H1 (cell line): ENCODE measurements around the gene UVSSA. TPM values are rescaled to one million over a fixed set of nuclear protein-coding genes. Genes with fewer than 3 reads are reported as not detected.

Experiments
- CTCF ChIA-PET: fragments of 300-600 bp; sonication (Branson Sonifier 250); formaldehyde crosslinking; loops from one replicate; lab custom pipeline; 2021; ENCODE audit not compliant: partially characterized antibody; lab: Charles Lee
- POLR2A ChIA-PET: fragments of 300-600 bp; sonication (Branson Sonifier 250); formaldehyde crosslinking; loops from one replicate; lab custom pipeline; 2021; ENCODE audit warnings: inconsistent platforms; ENCODE audit not compliant: partially characterized antibody; lab: Charles Lee
- DNase-seq, 2 experiments: peaks; one replicate each; pipeline versions ENCODE4 v3.0.0 to v3.0.0-alpha.2; 2010 to 2022; ENCODE audit warnings: low spot score in 2 of 2, low read depth in 1 of 2, mixed read lengths in 1 of 2
- FAIRE-seq: peaks from 2 replicates; lab custom pipeline; 2011; peaks lifted over from hg19 to GRCh38; lab: Jason Lieb, UNC
- H2AFZ ChIP-seq: 2 replicates; pipeline ENCODE4 v1.8.1; 2012; ENCODE audit warnings: low read length, inconsistent platforms
- H2AK5ac ChIP-seq: 2 replicates; pipeline ENCODE4 v1.6.1; 2013; ENCODE audit warnings: low read depth, low read length
- H2BK120ac ChIP-seq: replicated peaks from 2 replicates; pipeline ENCODE3; 2013; ENCODE audit warnings: low read depth, low read length, inconsistent platforms
- H2BK12ac ChIP-seq: 2 replicates; pipeline ENCODE4 v1.6.1; 2013; ENCODE audit warnings: low read depth, low read length
- H2BK15ac ChIP-seq: 2 replicates; pipeline ENCODE4 v1.6.1; 2013; ENCODE audit warnings: low read length
- H2BK20ac ChIP-seq: 2 replicates; pipeline ENCODE4 v1.6.1; 2013; ENCODE audit warnings: low read length
- H2BK5ac ChIP-seq: 2 replicates; pipeline ENCODE4 v1.6.1; 2013; ENCODE audit warnings: low read depth, low read length
- H3K14ac ChIP-seq: 2 replicates; pipeline ENCODE4 v1.6.1; 2013; ENCODE audit warnings: inconsistent platforms; ENCODE audit not compliant: insufficient read length
- H3K18ac ChIP-seq: 2 replicates; pipeline ENCODE4 v1.6.1; 2013; ENCODE audit warnings: low read length; ENCODE audit errors: extremely low read depth
- H3K23ac ChIP-seq: 2 replicates; pipeline ENCODE4 v1.6.1; 2013; ENCODE audit warnings: inconsistent platforms; ENCODE audit not compliant: insufficient read length
- H3K23me2 ChIP-seq: 2 replicates; pipeline ENCODE4 v1.6.1; 2013; ENCODE audit warnings: low read depth, low read length
- H3K27ac ChIP-seq: 2 replicates; pipeline ENCODE4 v1.6.1; 2011; ENCODE audit warnings: low read depth, low read length, inconsistent platforms
- H3K27me3 ChIP-seq, 4 experiments: replicated peaks in 1 of 4; 1 replicate in 1 of 4; 2 replicates in 3 of 4; pipeline versions ENCODE4 v1.6.1 to v1.8.1; 2011 to 2013; ENCODE audit warnings: low read length in 3 of 4, mild to moderate bottlenecking in 3 of 4, inconsistent platforms in 2 of 4, mixed read lengths in 2 of 4, moderate library complexity in 1 of 4; ENCODE audit not compliant: control insufficient read depth in 3 of 4, insufficient read depth in 3 of 4; ENCODE audit errors: extremely low read depth in 1 of 4
- H3K36me3 ChIP-seq, 4 experiments: 2 replicates each; pipeline versions ENCODE4 v1.6.1 to v1.8.1; 2011 to 2013; ENCODE audit warnings: mild to moderate bottlenecking in 4 of 4, low read length in 3 of 4, moderate library complexity in 2 of 4, control low read depth in 1 of 4, inconsistent platforms in 1 of 4; ENCODE audit not compliant: insufficient read depth in 4 of 4, control insufficient read depth in 2 of 4
- H3K4ac ChIP-seq: replicated peaks from 2 replicates; pipeline ENCODE3; 2013; ENCODE audit warnings: low read length, low read depth, mixed read lengths, inconsistent platforms; ENCODE audit not compliant: insufficient read length
- H3K4me1 ChIP-seq, 4 experiments: replicated peaks in 1 of 4; 1 replicate in 1 of 4; 2 replicates in 3 of 4; pipeline versions ENCODE4 v1.6.1 to v1.8.1; 2011 to 2013; ENCODE audit warnings: low read length in 3 of 4, inconsistent platforms in 2 of 4, mixed read lengths in 1 of 4; ENCODE audit not compliant: insufficient read depth in 4 of 4, control insufficient read depth in 3 of 4
- H3K4me2 ChIP-seq, 2 experiments: 2 replicates each; pipeline versions ENCODE4 v1.6.1 to v1.8.1; 2011 to 2013; ENCODE audit warnings: low read depth in 2 of 2, low read length in 2 of 2, control low read depth in 1 of 2, inconsistent platforms in 1 of 2, mild to moderate bottlenecking in 1 of 2; ENCODE audit not compliant: insufficient read depth in 1 of 2
- H3K4me3 ChIP-seq, 4 experiments: fragments of 200-600, 300-600 bp in 1 of 4; sonication (generic), shearing (Covaris generic), sonication (Bioruptor Twin) in 1 of 4; 2 replicates each; pipeline versions ENCODE4 v1.5.1 to v1.8.1; 2011 to 2016; ENCODE audit warnings: low read length in 4 of 4, low read depth in 3 of 4, control low read depth in 2 of 4, inconsistent platforms in 2 of 4, mild to moderate bottlenecking in 2 of 4, mixed read lengths in 1 of 4, moderate library complexity in 1 of 4; ENCODE audit not compliant: insufficient read depth in 2 of 4; ENCODE audit errors: extremely low read depth in 1 of 4
- H3K56ac ChIP-seq: replicated peaks from 2 replicates; pipeline ENCODE3; 2013; ENCODE audit warnings: low read depth, mild to moderate bottlenecking, mixed read lengths, low read length, inconsistent platforms; ENCODE audit not compliant: insufficient read length
- H3K79me1 ChIP-seq: 2 replicates; pipeline ENCODE4 v1.6.1; 2013; ENCODE audit warnings: low read depth, low read length, control low read depth
- H3K79me2 ChIP-seq, 2 experiments: 2 replicates each; pipeline versions ENCODE4 v1.6.1 to v1.8.1; 2012 to 2013; ENCODE audit warnings: low read length in 2 of 2, mild to moderate bottlenecking in 2 of 2, inconsistent platforms in 1 of 2; ENCODE audit not compliant: insufficient read depth in 2 of 2, control insufficient read depth in 1 of 2
- H3K9ac ChIP-seq, 4 experiments: replicated peaks in 1 of 4; 1 replicate in 1 of 4; 2 replicates in 3 of 4; pipeline versions ENCODE4 v1.6.1 to v1.8.1; 2011 to 2013; ENCODE audit warnings: low read depth in 3 of 4, low read length in 3 of 4, control low read depth in 2 of 4, mild to moderate bottlenecking in 2 of 4, moderate library complexity in 2 of 4, inconsistent platforms in 1 of 4; ENCODE audit errors: extremely low read depth in 1 of 4
- H3K9me3 ChIP-seq, 2 experiments: 2 replicates each; pipeline versions ENCODE4 v1.6.1 to v1.8.1; 2012 to 2013; ENCODE audit warnings: mild to moderate bottlenecking in 2 of 2, moderate library complexity in 2 of 2, control low read depth in 1 of 2, inconsistent platforms in 1 of 2, low read depth in 1 of 2, low read length in 1 of 2, mixed read lengths in 1 of 2; ENCODE audit not compliant: insufficient read depth in 2 of 2
- H4K20me1 ChIP-seq, 2 experiments: replicated peaks in 1 of 2; 2 replicates each; pipeline versions ENCODE3 to v1.8.1; 2011 to 2013; ENCODE audit warnings: inconsistent platforms in 2 of 2, low read length in 2 of 2, mild to moderate bottlenecking in 1 of 2; ENCODE audit not compliant: insufficient read depth in 2 of 2, control insufficient read depth in 1 of 2
- H4K5ac ChIP-seq: 2 replicates; pipeline ENCODE4 v1.6.1; 2013; ENCODE audit warnings: low read length, low read depth, mixed read lengths, inconsistent platforms; ENCODE audit not compliant: insufficient read length
- H4K8ac ChIP-seq: 2 replicates; pipeline ENCODE4 v1.8.0; 2013; ENCODE audit warnings: mild to moderate bottlenecking, moderate library complexity, low read length, inconsistent platforms; ENCODE audit not compliant: insufficient read depth; ENCODE audit errors: extremely low read depth
- H4K91ac ChIP-seq: replicated peaks from 2 replicates; pipeline ENCODE3; 2013; ENCODE audit warnings: low read length, mixed read lengths, inconsistent platforms; ENCODE audit not compliant: insufficient read length
- WGBS, 2 experiments: shearing (Covaris generic) in 1 of 2; methylation state at CpG; one replicate each; pipeline versions ENCODE4 v1.1.6 to v1.1.7; 2013 to 2015; ENCODE audit warnings: low lambda C conversion rate in 2 of 2, mixed read lengths in 2 of 2, inconsistent platforms in 1 of 2, low coverage in 1 of 2, missing lambda C conversion rate in 1 of 2; ENCODE audit not compliant: insufficient replicate concordance in 2 of 2, insufficient coverage in 1 of 2, insufficient read length in 1 of 2; ENCODE audit errors: extremely low coverage in 1 of 2, missing lambda C conversion rate in 1 of 2; 5-methylcytosine and 5-hydroxymethylcytosine counted together
- long read RNA-seq, 2 experiments: library from RNA in 1 of 2; library from capped mRNA in 1 of 2; stranded (forward); transcript quantifications; one replicate each; pipeline ENCODE4 v2.0.0, GENCODE V29; 2021; ENCODE audit warnings: inconsistent platforms in 1 of 2
- polyA minus RNA-seq, 3 experiments: library from RNA; depleted of rRNA, polyadenylated mRNA; stranded (reverse); fragments of >200 nt; gene quantifications; 1 replicate in 2 of 3; 2 replicates in 1 of 3; pipeline ENCODE4 v1.2.3, GENCODE V29; 2011
- polyA plus RNA-seq, 7 experiments: library from polyadenylated mRNA; depleted of rRNA in 3 of 7; stranded (reverse) in 5 of 7; unstranded in 2 of 7; fragments of >200 nt in 5 of 7; fragments of 200-250 nt in 2 of 7; gene quantifications; 1 replicate in 5 of 7; 2 replicates in 1 of 7; 4 replicates in 1 of 7; pipeline versions ENCODE4 v1.2.1 to v1.2.3, GENCODE V29; 2011 to 2013; ENCODE audit warnings: missing spikeins in 2 of 7, mixed read lengths in 2 of 7
- total RNA-seq: library from RNA; stranded (reverse); fragmentation: NEBNext Ultra II Directional; extraction: Animal tissue kit (Norgen Biotek cat#: 25700); gene quantifications from 2 replicates; pipeline ENCODE4 v1.2.1, GENCODE V29; 2021
- TF ChIP-seq, protein P1 (sequence below): IDR thresholded peaks from 2 replicates; pipeline ENCODE4 v1.6.1; 2011; ENCODE audit warnings: low read depth, mild to moderate bottlenecking, low read length; ENCODE audit not compliant: insufficient read depth
- TF ChIP-seq, protein P2 (sequence below): IDR thresholded peaks from 2 replicates; pipeline ENCODE4 v1.6.1; 2012; ENCODE audit warnings: inconsistent platforms
- TF ChIP-seq, protein P3 (sequence below): IDR thresholded peaks from 2 replicates; pipeline ENCODE4 v1.6.1; 2011; ENCODE audit warnings: low read length, improper control_type of control experiment

The UVSSA gene, protein sequence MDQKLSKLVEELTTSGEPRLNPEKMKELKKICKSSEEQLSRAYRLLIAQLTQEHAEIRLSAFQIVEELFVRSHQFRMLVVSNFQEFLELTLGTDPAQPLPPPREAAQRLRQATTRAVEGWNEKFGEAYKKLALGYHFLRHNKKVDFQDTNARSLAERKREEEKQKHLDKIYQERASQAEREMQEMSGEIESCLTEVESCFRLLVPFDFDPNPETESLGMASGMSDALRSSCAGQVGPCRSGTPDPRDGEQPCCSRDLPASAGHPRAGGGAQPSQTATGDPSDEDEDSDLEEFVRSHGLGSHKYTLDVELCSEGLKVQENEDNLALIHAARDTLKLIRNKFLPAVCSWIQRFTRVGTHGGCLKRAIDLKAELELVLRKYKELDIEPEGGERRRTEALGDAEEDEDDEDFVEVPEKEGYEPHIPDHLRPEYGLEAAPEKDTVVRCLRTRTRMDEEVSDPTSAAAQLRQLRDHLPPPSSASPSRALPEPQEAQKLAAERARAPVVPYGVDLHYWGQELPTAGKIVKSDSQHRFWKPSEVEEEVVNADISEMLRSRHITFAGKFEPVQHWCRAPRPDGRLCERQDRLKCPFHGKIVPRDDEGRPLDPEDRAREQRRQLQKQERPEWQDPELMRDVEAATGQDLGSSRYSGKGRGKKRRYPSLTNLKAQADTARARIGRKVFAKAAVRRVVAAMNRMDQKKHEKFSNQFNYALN
- total RNA-seq = 19.0 and 19.4 TPM in 2 replicates
- polyA plus RNA-seq (2011; rRNA removed) = 14.5 and 21.1 TPM in 2 replicates
- polyA plus RNA-seq (2011; cell fraction: cytosol; rRNA removed) = 14.8 TPM
- 106 TPM for polyA plus RNA-seq (2011; cell fraction: nucleus; rRNA removed)
- 17.0 to 21.8 TPM (median 19.1 TPM) in 4 replicates for polyA plus RNA-seq (2012, experiment 1 of 2)
- polyA plus RNA-seq (2012, experiment 2 of 2) = 2.3 TPM
- polyA plus RNA-seq (2013, experiment 1 of 2) = 9.4 TPM
- polyA plus RNA-seq (2013, experiment 2 of 2) = 8.0 TPM
- polyA minus RNA-seq (2011; rRNA and poly(A)+ RNA removed) = 7.8 and 8.3 TPM in 2 replicates
- 13.4 TPM for polyA minus RNA-seq (2011; cell fraction: cytosol; rRNA and poly(A)+ RNA removed)
- polyA minus RNA-seq (2011; cell fraction: nucleus; rRNA and poly(A)+ RNA removed) = 25.9 TPM
- long read RNA-seq, experiment 1, partial matches to known transcripts = 0 of 4 reads
- long read RNA-seq, experiment 1, other reads (novel, unspliced or antisense) = 4 of 4 reads
- long read RNA-seq, experiment 2 = 0 reads

DNA sequence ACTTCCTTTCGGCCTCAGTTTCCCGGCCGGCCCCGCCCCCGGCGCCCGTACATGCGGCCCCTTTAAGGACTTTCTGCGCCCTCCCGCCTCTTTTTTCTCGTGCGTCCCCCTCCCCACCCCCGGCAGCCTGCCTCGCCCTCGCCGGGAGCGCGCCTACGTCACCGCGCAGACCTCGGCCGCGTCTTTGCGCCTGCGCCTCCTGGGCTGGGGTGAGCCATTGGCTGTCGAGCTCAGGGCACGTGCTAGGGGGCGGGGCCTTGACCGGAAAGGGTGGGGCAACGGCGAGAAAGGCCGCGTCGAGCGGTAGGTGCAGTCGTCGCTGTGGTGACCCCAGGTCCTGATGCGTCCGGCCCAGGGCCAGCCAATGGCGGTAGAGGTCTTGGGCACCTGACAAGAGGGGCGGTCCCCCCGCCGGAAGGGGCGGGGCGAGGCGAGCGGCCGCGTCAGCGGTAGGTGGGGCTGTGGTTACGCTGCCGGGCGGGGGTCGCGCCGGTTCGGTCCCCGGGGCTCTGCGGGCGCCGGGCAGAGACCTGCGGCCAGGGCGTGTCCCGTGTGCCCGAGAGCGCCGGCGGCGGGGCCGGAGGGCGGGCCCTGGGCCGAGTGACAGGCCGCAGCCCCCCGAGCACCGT, at the start of gene UVSSA:
TSS of gene UVSSA (plus strand) at position 428 of the 629 bp plus-strand sequence. CDS start 884 bp downstream, outside the sequence.
- Histone ChIP-seq H3K4me3 (peak within 1 kb of the TSS; percentile 80 to 91 (median 84)), H3K4me1 (peaks cover 0 to 6% (median 2%) of the 10 kb centered on the region in 4 experiments; a peak in 3 of 7 replicates), H3K27me3 (no peaks in the 10 kb centered on the region), H3K79me1 (peaks cover 2% of the 10 kb centered on the region; the same call in 1 of the 2 replicates), H4K20me1 (peaks cover 0 to under 1% of the 10 kb centered on the region in 2 experiments), H2BK120ac (no peak within 1 kb of the TSS), H2AFZ (0 out of 2 replicates have a peak within 1 kb of the TSS, but pooled peaks have one; percentile 17), H2BK20ac (no peak within 1 kb of the TSS), H3K4ac (peak within 1 kb of the TSS; percentile 32), H3K56ac (peak within 1 kb of the TSS; percentile 62), H3K4me2 (peak within 1 kb of the TSS; percentile 80 to 93), H3K14ac (no peak within 1 kb of the TSS), H2AK5ac (no peak within 1 kb of the TSS), H2BK12ac (no peak within 1 kb of the TSS), H3K23me2 (peaks cover 10% of the 10 kb centered on the region), H2BK15ac (no peak within 1 kb of the TSS), H3K23ac (no peak within 1 kb of the TSS), H4K5ac (peak within 1 kb of the TSS; percentile 68), H3K27ac (peak within 1 kb of the TSS; percentile 60; the same call in 1 of the 2 replicates), H3K79me2 (peaks cover 0 to 9% of the 10 kb centered on the region in 2 experiments; a peak in 2 of 4 replicates), H2BK5ac (peak within 1 kb of the TSS; percentile 61; the same call in 1 of the 2 replicates), H4K91ac (peak within 1 kb of the TSS; percentile 69), H3K18ac (peak within 1 kb of the TSS; percentile 66), H3K9ac (peak within 1 kb of the TSS; percentile 59 to 85 (median 70)), H3K36me3 (peaks cover 0 to 7% (median 3%) of the 10 kb centered on the region in 4 experiments; a peak in 3 of 8 replicates), H4K8ac (peak within 1 kb of the TSS; percentile 89), H3K9me3 (no peaks in the 10 kb centered on the region)
- 1% methylated on average over 27 of the region's 76 CpGs; no CpG with 5 or more reads in 1 of the 2 experiments for WGBS, 2 experiments
- ChIA-PET CTCF (interaction anchor here (1.5 to 1.8 kb wide), 2 partner anchors 9 to 28 kb away, joined by 4 to 7 read pairs; no protein-coding TSS in a partner anchor), POLR2A (interaction anchor here (0.5 to 5.7 kb wide), 11 partner anchors 9 to 343 kb away, joined by 3 to 49 read pairs (median 3); partner anchors contain the start of genes CTBP1 and MAEA)
- no peak for FAIRE-seq
- peak; percentile 99 to 100 for DNase-seq
- TF ChIP-seq, protein P1, sequence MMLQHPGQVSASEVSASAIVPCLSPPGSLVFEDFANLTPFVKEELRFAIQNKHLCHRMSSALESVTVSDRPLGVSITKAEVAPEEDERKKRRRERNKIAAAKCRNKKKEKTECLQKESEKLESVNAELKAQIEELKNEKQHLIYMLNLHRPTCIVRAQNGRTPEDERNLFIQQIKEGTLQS = peak; percentile 81
- TF ChIP-seq, protein P2, sequence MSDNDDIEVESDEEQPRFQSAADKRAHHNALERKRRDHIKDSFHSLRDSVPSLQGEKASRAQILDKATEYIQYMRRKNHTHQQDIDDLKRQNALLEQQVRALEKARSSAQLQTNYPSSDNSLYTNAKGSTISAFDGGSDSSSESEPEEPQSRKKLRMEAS = peak; percentile 89
- TF ChIP-seq, protein P3, sequence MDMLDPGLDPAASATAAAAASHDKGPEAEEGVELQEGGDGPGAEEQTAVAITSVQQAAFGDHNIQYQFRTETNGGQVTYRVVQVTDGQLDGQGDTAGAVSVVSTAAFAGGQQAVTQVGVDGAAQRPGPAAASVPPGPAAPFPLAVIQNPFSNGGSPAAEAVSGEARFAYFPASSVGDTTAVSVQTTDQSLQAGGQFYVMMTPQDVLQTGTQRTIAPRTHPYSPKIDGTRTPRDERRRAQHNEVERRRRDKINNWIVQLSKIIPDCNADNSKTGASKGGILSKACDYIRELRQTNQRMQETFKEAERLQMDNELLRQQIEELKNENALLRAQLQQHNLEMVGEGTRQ = peak; percentile 92
